HEK293T (cell line): Measurements from ENCODE around the gene RMND5B.

Experiments
- ARNT ChIP-seq: fragments of 450-650 bp; IDR thresholded peaks from 2 replicates; pipeline ENCODE4 v1.6.1; 2017; ENCODE audit warnings: mild to moderate bottlenecking
- BHLHE40 ChIP-seq: fragments of 450-650 bp; IDR thresholded peaks from 2 replicates; pipeline ENCODE4 v1.6.1; 2016; ENCODE audit warnings: mild to moderate bottlenecking, moderate library complexity, borderline replicate concordance
- CTBP1 ChIP-seq: fragments of 450-650 bp; IDR thresholded peaks from 2 replicates; pipeline ENCODE4 v1.6.1; 2016; ENCODE audit warnings: borderline replicate concordance
- FOXA1 ChIP-seq: fragments of 450-650 bp; IDR thresholded peaks from 2 replicates; pipeline ENCODE4 v1.6.1; 2016; ENCODE audit warnings: mild to moderate bottlenecking
- FOXK2 ChIP-seq: fragments of 450-650 bp; IDR thresholded peaks from 2 replicates; pipeline ENCODE4 v1.6.1; 2016; ENCODE audit warnings: mild to moderate bottlenecking
- FOXM1 ChIP-seq: fragments of 450-650 bp; IDR thresholded peaks from 2 replicates; pipeline ENCODE4 v1.6.1; 2017; ENCODE audit warnings: mild to moderate bottlenecking, borderline replicate concordance
- HDGF ChIP-seq: fragments of 450-650 bp; IDR thresholded peaks from 2 replicates; pipeline ENCODE4 v1.6.1; 2017; ENCODE audit warnings: antibody characterized with exemption, borderline replicate concordance
- L3MBTL2 ChIP-seq: fragments of 450-650 bp; conservative IDR thresholded peaks from 2 replicates; pipeline ENCODE4 v1.6.1; 2016; ENCODE audit warnings: mild to moderate bottlenecking
- NFRKB ChIP-seq: fragments of 450-650 bp; IDR thresholded peaks from 2 replicates; pipeline ENCODE4 v1.6.1; 2016; ENCODE audit warnings: mild to moderate bottlenecking, moderate library complexity
- SP1 ChIP-seq: fragments of 450-650 bp; IDR thresholded peaks from 2 replicates; pipeline ENCODE4 v1.6.1; 2017
- SUZ12 ChIP-seq: fragments of 450-650 bp; IDR thresholded peaks from 2 replicates; pipeline ENCODE4 v1.6.1; 2016; ENCODE audit warnings: mild to moderate bottlenecking
- TARDBP ChIP-seq: fragments of 450-650 bp; IDR thresholded peaks from 2 replicates; pipeline ENCODE4 v1.6.1; 2016
- TF ChIP-seq, protein P1 (sequence below): fragments of 450-650 bp; IDR thresholded peaks from 2 replicates; pipeline ENCODE4 v1.6.1; 2016

DNA sequence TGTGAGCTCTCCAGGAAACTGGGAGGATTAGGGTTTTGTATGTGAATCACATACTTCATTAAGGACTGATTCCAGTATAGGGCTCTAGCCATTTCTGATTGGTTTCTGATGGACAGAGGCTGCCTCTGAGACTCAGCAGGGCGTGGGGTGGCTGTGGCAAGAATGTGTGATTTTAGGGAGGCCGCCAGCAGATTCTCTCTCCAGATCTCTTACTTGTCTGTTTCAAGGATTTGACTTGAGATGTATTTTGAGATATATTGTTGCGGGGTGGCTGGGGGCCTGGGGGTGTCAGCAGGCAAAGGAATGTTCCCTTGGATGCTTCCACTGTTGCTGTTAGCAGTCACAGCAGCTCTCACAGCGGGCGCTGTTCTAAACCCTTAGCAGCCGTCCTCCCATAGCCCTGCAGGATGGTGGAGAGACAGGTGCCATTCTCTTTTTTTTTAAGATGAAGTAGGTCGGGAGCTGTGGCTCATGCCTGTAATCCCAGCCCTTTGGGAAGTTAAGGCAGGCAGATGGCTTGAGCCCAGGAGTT is 65.5 kb downstream of the RMND5B start:
- no peak for TF ChIP-seq SP1
- no peak for TF ChIP-seq FOXA1
- TF ChIP-seq, protein P1, sequence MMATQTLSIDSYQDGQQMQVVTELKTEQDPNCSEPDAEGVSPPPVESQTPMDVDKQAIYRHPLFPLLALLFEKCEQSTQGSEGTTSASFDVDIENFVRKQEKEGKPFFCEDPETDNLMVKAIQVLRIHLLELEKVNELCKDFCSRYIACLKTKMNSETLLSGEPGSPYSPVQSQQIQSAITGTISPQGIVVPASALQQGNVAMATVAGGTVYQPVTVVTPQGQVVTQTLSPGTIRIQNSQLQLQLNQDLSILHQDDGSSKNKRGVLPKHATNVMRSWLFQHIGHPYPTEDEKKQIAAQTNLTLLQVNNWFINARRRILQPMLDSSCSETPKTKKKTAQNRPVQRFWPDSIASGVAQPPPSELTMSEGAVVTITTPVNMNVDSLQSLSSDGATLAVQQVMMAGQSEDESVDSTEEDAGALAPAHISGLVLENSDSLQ: no peak
- no peak for TF ChIP-seq HDGF
- TF ChIP-seq BHLHE40: no peak
- TF ChIP-seq CTBP1: no peak
- no peak for TF ChIP-seq L3MBTL2
- TF ChIP-seq SUZ12: no peak
- TF ChIP-seq FOXM1: no peak
- no peak for TF ChIP-seq ARNT
- TF ChIP-seq TARDBP: no peak
- TF ChIP-seq FOXK2: no peak
- TF ChIP-seq NFRKB: no peak
